Measurements from ENCODE around the gene HNRNPA3.

The HNRNPA3 gene

GRCh38 chr2:177268187-177268871, 55.7 kb downstream of the HNRNPA3 start:
- Histone ChIP-seq H3K9ac (ENCODE audit: low read depth, low read length) (no peak overlapping the region), H3K79me2 (ENCODE audit: insufficient read depth, low read length) (peaks cover 19% of the 10 kb centered on the region), H3K36me3 (ENCODE audit: insufficient read depth, low read length) (peaks cover 3% of the 10 kb centered on the region; the same call in 1 of the 2 replicates), H3K4me1 (ENCODE audit: insufficient read depth, low read length) (peaks cover 23% of the 10 kb centered on the region), H3K9me3 (ENCODE audit: insufficient read depth, low read length, severe bottlenecking) (no peaks in the 10 kb centered on the region), H4K20me1 (ENCODE audit: insufficient read depth, low read length) (no peaks in the 10 kb centered on the region), H3K4me3 (ENCODE audit: low read depth in 1 of 2, low read length in 2 of 2) (no peak overlapping the region), H2AFZ (ENCODE audit: low read depth, low read length) (no peak overlapping the region), H3K27ac (ENCODE audit: low read length) (no peak overlapping the region), H3K4me2 (ENCODE audit: insufficient read depth, low read length) (no peak overlapping the region), H3K27me3 (ENCODE audit: insufficient read depth, low read length, poor library complexity) (no peaks in the 10 kb centered on the region)
- TF ChIP-seq CTCF (IDR thresholded peaks at IDR 0.05; ENCODE audit: borderline replicate concordance, extremely low read depth, low read length, poor library complexity, severe bottlenecking) (no peak), EZH2 (IDR thresholded peaks at IDR 0.05; ENCODE audit: borderline replicate concordance, low read depth, low read length, severe bottlenecking) (no peak)
- ATAC-seq (ENCODE audit: insufficient read depth, low read depth) (no peak), DNase-seq (no peak)

GRCh38 chr2:177268901-177269300, 56.3 kb downstream of the HNRNPA3 start:
- Histone ChIP-seq H3K79me2 (ENCODE audit: insufficient read depth, low read length) (peaks cover 14% of the 10 kb centered on the region), H3K27me3 (ENCODE audit: insufficient read depth, low read length, poor library complexity) (no peaks in the 10 kb centered on the region), H3K9ac (ENCODE audit: low read depth, low read length) (no peak overlapping the region), H3K36me3 (ENCODE audit: insufficient read depth, low read length) (peaks cover 2% of the 10 kb centered on the region; the same call in 1 of the 2 replicates), H3K9me3 (ENCODE audit: insufficient read depth, low read length, severe bottlenecking) (no peaks in the 10 kb centered on the region), H3K27ac (ENCODE audit: low read length) (no peak overlapping the region), H3K4me2 (ENCODE audit: insufficient read depth, low read length) (no peak overlapping the region), H4K20me1 (ENCODE audit: insufficient read depth, low read length) (no peaks in the 10 kb centered on the region), H3K4me1 (ENCODE audit: insufficient read depth, low read length) (peaks cover 23% of the 10 kb centered on the region), H2AFZ (ENCODE audit: low read depth, low read length) (no peak overlapping the region), H3K4me3 (ENCODE audit: low read depth in 1 of 2, low read length in 2 of 2) (no peak overlapping the region)
- TF ChIP-seq EZH2 (IDR thresholded peaks at IDR 0.05; ENCODE audit: borderline replicate concordance, low read depth, low read length, severe bottlenecking) (no peak), CTCF (IDR thresholded peaks at IDR 0.05; ENCODE audit: borderline replicate concordance, extremely low read depth, low read length, poor library complexity, severe bottlenecking) (no peak)
- no peak for ATAC-seq (ENCODE audit: insufficient read depth, low read depth)
- DNase-seq: no peak

- no peak overlapping the region for H3K4me3 ChIP-seq (ENCODE audit: low read depth in 1 of 2, low read length in 2 of 2)
- H3K9ac ChIP-seq (ENCODE audit: low read depth, low read length): no peak overlapping the region
- no peaks in the 10 kb centered on the region for H3K36me3 ChIP-seq (ENCODE audit: insufficient read depth, low read length)
- no peaks in the 10 kb centered on the region for H3K27me3 ChIP-seq (ENCODE audit: insufficient read depth, low read length, poor library complexity)
- no peak for ATAC-seq (ENCODE audit: insufficient read depth, low read depth)
- no peak for DNase-seq
- H3K4me2 ChIP-seq (ENCODE audit: insufficient read depth, low read length): no peak overlapping the region
- H3K4me1 ChIP-seq (ENCODE audit: insufficient read depth, low read length): peaks cover 19% of the 10 kb centered on the region
- H2AFZ ChIP-seq (ENCODE audit: low read depth, low read length): no peak overlapping the region
- H3K79me2 ChIP-seq (ENCODE audit: insufficient read depth, low read length): no peaks in the 10 kb centered on the region
- TF ChIP-seq EZH2 (IDR thresholded peaks at IDR 0.05; ENCODE audit: borderline replicate concordance, low read depth, low read length, severe bottlenecking) (no peak), CTCF (IDR thresholded peaks at IDR 0.05; ENCODE audit: borderline replicate concordance, extremely low read depth, low read length, poor library complexity, severe bottlenecking) (no peak)
- no peak overlapping the region for H3K27ac ChIP-seq (ENCODE audit: low read length)
- no peaks in the 10 kb centered on the region for H3K9me3 ChIP-seq (ENCODE audit: insufficient read depth, low read length, severe bottlenecking)
- no peaks in the 10 kb centered on the region for H4K20me1 ChIP-seq (ENCODE audit: insufficient read depth, low read length)
Observed at GRCh38 chr2:177270531-177270930, 57.9 kb downstream of the HNRNPA3 start.

Measured in DND-41 (cell line).